ENCODE measurements around the gene MRPS9.

GRCh38 chr2:105090091-105090490, 52.2 kb downstream of the MRPS9 start:
- TF ChIP-seq CTCF (IDR thresholded peaks at IDR 0.05) = no peak
- no peak for TF ChIP-seq POLR2A (IDR thresholded peaks at IDR 0.05)

All from testis (tissue), 2 donors.